Astrocyte (in vitro differentiated cells and primary cell): ENCODE measurements around the gene SLC6A12.

ENCODE experiments used
- EZH2 ChIP-seq: IDR thresholded peaks from 2 replicates; pipeline ENCODE4 v1.6.1; 2012; ENCODE audit warnings: mild to moderate bottlenecking, low read length, inconsistent platforms; ENCODE audit not compliant: insufficient read depth
- TF ChIP-seq, protein P1 (sequence below): IDR thresholded peaks from 2 replicates; pipeline ENCODE4 v1.5.1; 2011; ENCODE audit warnings: low read depth, mild to moderate bottlenecking, inconsistent platforms, low read length, moderate library complexity; ENCODE audit not compliant: insufficient read depth

DNA sequence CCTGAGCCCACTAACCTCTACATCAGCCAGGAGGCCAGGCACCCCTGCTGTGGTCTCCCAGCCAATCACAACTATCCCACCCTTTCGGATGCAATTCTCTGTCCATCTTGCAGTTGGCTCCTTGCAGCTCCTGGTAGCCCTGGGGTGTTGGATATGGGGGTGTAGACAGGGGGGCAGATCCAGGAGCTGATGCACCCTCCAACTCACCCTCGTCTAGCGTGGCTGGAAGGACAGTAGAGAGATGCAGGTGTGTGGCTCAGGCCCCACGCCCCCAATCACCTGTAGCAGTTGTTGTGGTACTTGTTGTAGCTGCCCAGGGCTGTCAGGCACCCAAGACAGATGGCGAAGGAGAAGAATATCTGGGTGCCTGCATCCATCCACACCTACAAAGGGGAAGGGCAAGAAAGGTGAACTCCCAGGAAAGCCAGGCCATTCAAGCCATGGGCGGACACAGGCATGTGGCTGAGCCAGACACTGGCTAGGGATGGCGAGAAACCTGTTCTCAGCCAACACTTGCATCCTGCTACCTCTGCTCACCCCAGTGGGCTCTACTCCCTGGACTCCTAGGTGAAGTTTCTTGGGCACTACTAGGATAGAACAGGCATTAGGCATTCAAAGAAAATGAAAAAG lies 13.4 kb upstream of the SLC6A12 start:
- TF ChIP-seq, protein P1, sequence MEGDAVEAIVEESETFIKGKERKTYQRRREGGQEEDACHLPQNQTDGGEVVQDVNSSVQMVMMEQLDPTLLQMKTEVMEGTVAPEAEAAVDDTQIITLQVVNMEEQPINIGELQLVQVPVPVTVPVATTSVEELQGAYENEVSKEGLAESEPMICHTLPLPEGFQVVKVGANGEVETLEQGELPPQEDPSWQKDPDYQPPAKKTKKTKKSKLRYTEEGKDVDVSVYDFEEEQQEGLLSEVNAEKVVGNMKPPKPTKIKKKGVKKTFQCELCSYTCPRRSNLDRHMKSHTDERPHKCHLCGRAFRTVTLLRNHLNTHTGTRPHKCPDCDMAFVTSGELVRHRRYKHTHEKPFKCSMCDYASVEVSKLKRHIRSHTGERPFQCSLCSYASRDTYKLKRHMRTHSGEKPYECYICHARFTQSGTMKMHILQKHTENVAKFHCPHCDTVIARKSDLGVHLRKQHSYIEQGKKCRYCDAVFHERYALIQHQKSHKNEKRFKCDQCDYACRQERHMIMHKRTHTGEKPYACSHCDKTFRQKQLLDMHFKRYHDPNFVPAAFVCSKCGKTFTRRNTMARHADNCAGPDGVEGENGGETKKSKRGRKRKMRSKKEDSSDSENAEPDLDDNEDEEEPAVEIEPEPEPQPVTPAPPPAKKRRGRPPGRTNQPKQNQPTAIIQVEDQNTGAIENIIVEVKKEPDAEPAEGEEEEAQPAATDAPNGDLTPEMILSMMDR, result no peak
- no peak for TF ChIP-seq EZH2
